ENCODE measurements around the gene SHISA5.

- TF ChIP-seq BCL3 (IDR thresholded peaks at IDR 0.05; ENCODE audit: borderline replicate concordance, insufficient read depth, low read depth, low read length, poor library complexity, severe bottlenecking), result no peak
- no peak for TF ChIP-seq TAF1 (IDR thresholded peaks at IDR 0.05; ENCODE audit: borderline replicate concordance, low read depth, low read length)
- TF ChIP-seq ZBTB11 (CRISPR knock-in tag; IDR thresholded peaks at IDR 0.05), result no peak
- TF ChIP-seq PBX3 (IDR thresholded peaks at IDR 0.05; ENCODE audit: insufficient replicate concordance, low read depth, low read length), result no peak
- TF ChIP-seq BCLAF1 (IDR thresholded peaks at IDR 0.05), result no peak
- no peak for TF ChIP-seq EZH2 (IDR thresholded peaks at IDR 0.05; ENCODE audit: borderline replicate concordance, control insufficient read depth, low read depth, low read length)
- no peak for TF ChIP-seq RUNX3 (IDR thresholded peaks at IDR 0.05; ENCODE audit: low read length)
These were observed 73.8 kb downstream of the SHISA5 start, which contains the start of gene PLXNB1 for GRCh38 chr3:48429960-48430707.
